GM20000 (cell line): ENCODE measurements around the gene VSTM4.

ENCODE experiments used
- DNase-seq: peaks from one replicate; pipeline ENCODE4 v3.0.0; 2012; ENCODE audit warnings: low spot score
- TF ChIP-seq, protein P1 (sequence below): IDR thresholded peaks from 2 replicates; pipeline ENCODE4 v1.5.1; 2012; ENCODE audit warnings: mild to moderate bottlenecking, control low read depth; ENCODE audit errors: extremely low read depth, missing control alignments

The VSTM4 gene

DNA sequence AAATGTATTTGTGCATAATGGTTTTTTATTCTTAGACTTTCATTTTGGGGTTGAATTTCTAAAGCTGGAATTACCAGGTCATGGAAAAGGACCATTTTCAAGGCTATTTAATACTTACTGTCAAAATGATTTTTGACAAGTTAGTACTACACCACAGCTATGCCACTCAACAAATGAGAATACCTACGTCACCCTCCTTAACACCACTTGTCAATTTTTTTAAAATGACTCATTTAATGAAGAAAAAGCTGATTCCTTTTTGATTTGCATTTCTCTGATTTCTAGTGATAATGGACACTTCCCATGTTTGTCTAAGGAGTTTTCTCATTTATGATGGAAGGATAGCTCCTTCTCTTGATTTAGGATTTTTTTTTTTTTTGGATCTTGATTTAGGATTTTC is 63.3 kb downstream of the VSTM4 start:
- DNase-seq, result no peak
- TF ChIP-seq, protein P1, sequence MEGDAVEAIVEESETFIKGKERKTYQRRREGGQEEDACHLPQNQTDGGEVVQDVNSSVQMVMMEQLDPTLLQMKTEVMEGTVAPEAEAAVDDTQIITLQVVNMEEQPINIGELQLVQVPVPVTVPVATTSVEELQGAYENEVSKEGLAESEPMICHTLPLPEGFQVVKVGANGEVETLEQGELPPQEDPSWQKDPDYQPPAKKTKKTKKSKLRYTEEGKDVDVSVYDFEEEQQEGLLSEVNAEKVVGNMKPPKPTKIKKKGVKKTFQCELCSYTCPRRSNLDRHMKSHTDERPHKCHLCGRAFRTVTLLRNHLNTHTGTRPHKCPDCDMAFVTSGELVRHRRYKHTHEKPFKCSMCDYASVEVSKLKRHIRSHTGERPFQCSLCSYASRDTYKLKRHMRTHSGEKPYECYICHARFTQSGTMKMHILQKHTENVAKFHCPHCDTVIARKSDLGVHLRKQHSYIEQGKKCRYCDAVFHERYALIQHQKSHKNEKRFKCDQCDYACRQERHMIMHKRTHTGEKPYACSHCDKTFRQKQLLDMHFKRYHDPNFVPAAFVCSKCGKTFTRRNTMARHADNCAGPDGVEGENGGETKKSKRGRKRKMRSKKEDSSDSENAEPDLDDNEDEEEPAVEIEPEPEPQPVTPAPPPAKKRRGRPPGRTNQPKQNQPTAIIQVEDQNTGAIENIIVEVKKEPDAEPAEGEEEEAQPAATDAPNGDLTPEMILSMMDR, result no peak

DNA sequence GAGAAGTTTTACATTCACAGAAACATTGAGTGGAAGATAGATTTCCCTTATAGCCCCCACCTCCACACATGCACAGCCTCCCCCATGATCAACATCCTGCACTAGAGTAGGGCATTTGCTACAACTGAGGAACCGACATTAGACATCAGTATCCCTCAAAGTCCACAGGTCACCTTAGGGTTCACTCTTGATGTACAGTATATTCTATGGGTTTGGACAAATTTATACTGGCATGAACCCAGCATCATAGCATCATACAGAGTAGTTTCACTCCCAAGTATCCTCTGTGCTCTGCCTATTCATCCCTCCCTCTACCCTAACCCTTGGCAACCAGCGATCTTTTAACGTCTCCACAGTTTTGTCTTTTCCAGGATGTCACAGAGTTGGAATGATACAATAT is 64.4 kb downstream of the VSTM4 start:
- no peak for DNase-seq

DNA sequence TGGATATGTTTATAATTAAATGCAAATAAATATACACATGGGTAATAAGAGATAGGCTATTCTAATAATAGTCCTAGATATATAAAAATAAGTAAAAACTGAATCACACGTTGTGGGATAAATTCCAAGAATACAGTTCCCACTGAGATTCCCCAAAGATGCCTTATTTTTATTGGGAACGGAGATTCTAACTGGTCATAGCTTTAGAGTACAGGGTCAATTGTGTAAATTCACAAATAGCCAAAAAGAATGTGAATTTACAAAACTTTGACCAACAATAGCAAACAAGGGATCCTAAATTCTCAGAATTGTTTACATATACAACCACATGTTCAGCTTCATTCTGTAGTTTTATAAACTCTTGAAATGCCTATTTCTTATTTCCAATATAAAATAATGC is 65.0 kb downstream of the VSTM4 start:
- TF ChIP-seq, protein P1, result no peak

More for the DNA sequence above, 64.4 kb downstream of the VSTM4 start:
- TF ChIP-seq, protein P1, result no peak

DNA sequence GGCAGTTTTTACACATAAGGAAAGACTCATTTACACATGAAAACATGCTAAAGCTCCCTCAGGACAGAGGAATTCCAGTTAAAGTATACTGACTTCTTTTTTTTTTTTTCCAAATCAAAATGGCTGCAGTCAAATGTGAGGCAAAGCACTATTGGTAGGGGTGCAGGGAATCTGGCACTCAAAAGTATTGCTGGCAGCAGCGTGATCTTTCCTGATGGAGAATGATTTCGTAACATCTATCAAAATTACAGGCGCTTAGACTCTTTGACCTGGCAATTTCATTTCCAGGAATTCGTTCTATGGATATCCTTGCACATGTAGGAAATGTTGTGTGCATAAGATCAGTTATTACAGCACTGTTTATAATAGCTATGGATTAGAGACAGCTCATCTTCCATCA is 65.7 kb downstream of the VSTM4 start:
- DNase-seq, result no peak
- TF ChIP-seq, protein P1, result no peak

More for the DNA sequence above, 65.0 kb downstream of the VSTM4 start:
- DNase-seq, result no peak

DNA sequence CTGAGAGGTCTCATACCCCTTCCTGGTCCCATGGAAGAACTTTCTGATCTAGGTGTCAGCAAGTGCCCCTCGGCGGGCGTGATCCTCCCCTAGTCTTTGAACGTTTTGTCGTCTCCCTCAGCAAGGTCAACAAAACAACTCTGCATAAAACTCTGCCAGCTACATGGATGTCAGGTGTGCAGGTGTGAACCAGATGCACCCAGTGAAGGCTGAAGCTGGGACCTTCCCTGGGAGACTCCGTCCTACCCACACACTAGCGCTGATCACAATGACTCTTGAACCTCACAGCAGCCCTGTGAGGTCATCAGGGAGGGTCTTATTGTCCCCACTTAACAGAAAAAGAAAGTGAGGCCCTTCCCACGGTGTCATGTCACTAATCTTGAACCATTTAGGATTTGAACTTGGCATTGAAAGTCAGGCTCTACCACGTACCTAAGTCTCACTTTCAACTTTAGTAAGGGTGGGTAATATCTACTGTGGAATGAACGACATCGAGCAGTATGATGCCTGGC is 68.1 kb downstream of the VSTM4 start:
- no peak for DNase-seq
- TF ChIP-seq, protein P1, result no peak

DNA sequence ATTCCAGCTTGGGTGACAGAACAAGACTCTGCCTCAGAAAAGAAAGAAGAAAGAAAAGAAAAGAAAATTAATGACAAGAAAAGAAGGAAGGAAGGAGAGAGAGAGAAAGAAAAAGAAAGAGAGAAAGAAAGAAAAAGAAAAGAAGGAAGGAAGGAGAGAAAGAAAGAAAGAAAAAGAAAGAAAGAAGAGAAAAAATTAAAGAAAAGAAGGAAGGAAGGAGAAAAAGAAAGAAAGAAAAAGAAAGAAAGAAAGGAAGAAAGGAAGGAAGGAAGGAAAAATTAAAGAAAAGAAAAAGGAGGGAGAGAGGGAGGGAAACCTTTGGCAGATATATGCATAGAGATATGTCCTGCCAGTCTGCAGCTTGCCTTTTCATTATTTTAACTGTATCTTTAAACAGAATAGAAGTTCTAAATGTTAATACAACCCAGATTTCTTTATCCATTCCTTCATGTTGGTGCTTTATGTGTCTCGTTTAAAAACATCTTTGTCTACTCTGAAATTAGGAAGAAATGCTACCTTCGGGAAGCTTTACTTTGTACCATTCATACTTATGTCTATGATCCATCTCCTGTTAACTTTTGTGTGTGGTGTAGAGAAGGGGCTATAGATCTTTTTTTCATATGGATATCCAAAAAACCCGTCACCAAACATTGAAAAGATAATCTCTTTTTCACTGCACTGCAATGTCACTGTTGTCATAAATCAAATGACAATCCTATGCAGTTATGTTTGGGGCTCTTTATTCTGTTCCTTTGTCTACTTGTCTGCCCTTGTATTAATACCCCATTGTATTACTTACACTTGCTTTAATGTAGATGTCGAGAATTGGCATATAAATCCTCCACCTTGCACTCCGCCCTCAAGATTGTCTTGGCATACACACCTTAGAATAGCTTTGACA is 70.8 kb downstream of the VSTM4 start:
- TF ChIP-seq, protein P1, result no peak
- DNase-seq, result no peak

DNA sequence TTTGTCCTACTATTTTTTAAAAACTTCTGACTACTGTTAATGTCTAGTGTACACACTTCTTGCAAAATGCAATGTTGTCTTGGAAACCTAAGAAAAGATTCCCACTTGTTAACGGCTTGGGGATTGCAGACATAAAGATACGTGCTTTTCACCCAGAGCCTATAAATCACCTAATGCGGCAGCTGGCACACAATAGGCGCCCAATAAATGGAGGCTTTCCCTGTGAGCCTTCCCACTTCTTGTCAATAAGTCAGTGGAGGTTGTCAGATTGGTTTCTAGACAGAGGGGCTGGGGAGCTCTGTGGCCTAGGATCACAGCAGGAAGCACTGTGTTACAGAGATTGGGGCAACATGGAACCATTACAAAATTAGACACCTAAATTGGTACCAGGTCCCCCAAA is 74.7 kb downstream of the VSTM4 start:
- DNase-seq, result no peak
- TF ChIP-seq, protein P1, result no peak
